WTC11 (cell line): Measurements from ENCODE around the gene ZNF627. TPM values are rescaled to one million over a fixed set of nuclear protein-coding genes. Genes with fewer than 3 reads are reported as not detected.

Source experiments
- ATAC-seq: fragments of 200-7000 bp; cut with Tn5 transposase; 2 replicates; pipeline ENCODE4 v1.10.0; 2021; ENCODE audit warnings: mild to moderate bottlenecking, moderate library complexity
- CTCF ChIA-PET: fragments of 300-600 bp; sonication (Branson Sonifier 250); formaldehyde crosslinking; loops from one replicate; lab custom pipeline; 2021; ENCODE audit warnings: antibody characterized with exemption; lab: Charles Lee
- POLR2A ChIA-PET: fragments of 350-600 bp; sonication (Branson Sonifier 250); formaldehyde crosslinking; loops from one replicate; lab custom pipeline; 2021; ENCODE audit warnings: antibody characterized with exemption; lab: Charles Lee
- DNase-seq: peaks from one replicate; pipeline ENCODE4 v3.0.0; 2021; ENCODE audit warnings: low spot score
- H3K27ac Mint-ChIP-seq: 2 replicates; pipeline ENCODE4 v1.8.0; 2021; ENCODE audit warnings: mixed read lengths
- H3K27me3 Mint-ChIP-seq: 2 replicates; pipeline ENCODE4 v1.8.0; 2021; ENCODE audit warnings: low read depth, mild to moderate bottlenecking, moderate library complexity, mixed read lengths
- H3K36me3 Mint-ChIP-seq: 2 replicates; pipeline ENCODE4 v1.8.0; 2021; ENCODE audit warnings: mixed read lengths
- H3K4me1 Mint-ChIP-seq: 2 replicates; pipeline ENCODE4 v1.8.0; 2022; ENCODE audit warnings: mixed read lengths
- H3K4me3 Mint-ChIP-seq: 2 replicates; pipeline ENCODE4 v1.8.0; 2021; ENCODE audit warnings: mild to moderate bottlenecking, moderate library complexity, mixed read lengths
- H3K9me3 Mint-ChIP-seq: 2 replicates; pipeline ENCODE4 v1.8.0; 2021; ENCODE audit warnings: mixed read lengths
- ETV6 ChIP-seq: sonication (generic); formaldehyde crosslinking; IDR thresholded peaks from 2 replicates; pipeline ENCODE4 v1.8.1; 2022; ENCODE audit warnings: mild to moderate bottlenecking, missing genetic modification reagents
- FOXJ3 ChIP-seq: sonication (generic); formaldehyde crosslinking; IDR thresholded peaks from 2 replicates; pipeline ENCODE4 v1.9.0; 2021; ENCODE audit warnings: missing genetic modification reagents, mild to moderate bottlenecking, borderline replicate concordance
- FOXP1 ChIP-seq: sonication (generic); formaldehyde crosslinking; IDR thresholded peaks from 2 replicates; pipeline ENCODE4 v1.8.0; 2022; ENCODE audit warnings: missing genetic modification reagents, mild to moderate bottlenecking, moderate library complexity, borderline replicate concordance
- GABPB1 ChIP-seq: sonication (generic); formaldehyde crosslinking; IDR thresholded peaks from 2 replicates; pipeline ENCODE4 v1.8.1; 2023; ENCODE audit warnings: mild to moderate bottlenecking, missing genetic modification reagents
- GRHL2 ChIP-seq: fragments of 250-450 bp; sonication (Bioruptor Pico); IDR thresholded peaks from 2 replicates; pipeline ENCODE4 v1.8.0; 2022; ENCODE audit warnings: mild to moderate bottlenecking, moderate library complexity; ENCODE audit not compliant: insufficient replicate concordance, severe bottlenecking
- GTF2I ChIP-seq: fragments of 250-450 bp; sonication (Bioruptor Pico); conservative IDR thresholded peaks from 2 replicates; pipeline ENCODE4 v1.4.0; 2021; ENCODE audit warnings: mild to moderate bottlenecking
- IRF2 ChIP-seq: sonication (generic); formaldehyde crosslinking; IDR thresholded peaks from 2 replicates; pipeline ENCODE4 v1.8.0; 2022; ENCODE audit warnings: low read depth, missing genetic modification reagents, borderline replicate concordance
- KAT7 ChIP-seq: sonication (generic); formaldehyde crosslinking; IDR thresholded peaks from 2 replicates; pipeline ENCODE4 v1.8.1; 2023; ENCODE audit warnings: missing genetic modification reagents, mild to moderate bottlenecking, borderline replicate concordance
- NFE2L1 ChIP-seq: sonication (generic); formaldehyde crosslinking; IDR thresholded peaks from 2 replicates; pipeline ENCODE4 v1.8.1; 2023; ENCODE audit warnings: missing genetic modification reagents
- NR2C2 ChIP-seq: sonication (generic); formaldehyde crosslinking; IDR thresholded peaks from 2 replicates; pipeline ENCODE4 v1.8.0; 2022; ENCODE audit warnings: mild to moderate bottlenecking, missing genetic modification reagents
- NR3C1 ChIP-seq: sonication (generic); formaldehyde crosslinking; conservative IDR thresholded peaks from 2 replicates; pipeline ENCODE4 v1.8.1; 2023; ENCODE audit warnings: low read depth, mild to moderate bottlenecking, missing genetic modification reagents
- RORB ChIP-seq: fragments of 250-450 bp; sonication (Bioruptor Pico); IDR thresholded peaks from 2 replicates; pipeline ENCODE4 v1.9.0; 2021; ENCODE audit warnings: mild to moderate bottlenecking
- SMAD3 ChIP-seq: sonication (generic); formaldehyde crosslinking; IDR thresholded peaks from 2 replicates; pipeline ENCODE4 v1.8.0; 2022; ENCODE audit warnings: missing genetic modification reagents, mild to moderate bottlenecking, borderline replicate concordance
- TEAD4 ChIP-seq: sonication (generic); formaldehyde crosslinking; IDR thresholded peaks from 2 replicates; pipeline ENCODE4 v1.8.0; 2022; ENCODE audit warnings: mild to moderate bottlenecking, missing genetic modification reagents
- ZNF396 ChIP-seq: fragments of 250-450 bp; sonication (Bioruptor Pico); IDR thresholded peaks from 2 replicates; pipeline ENCODE4 v1.8.0; 2021; ENCODE audit warnings: mild to moderate bottlenecking, moderate library complexity, borderline replicate concordance
- ZNF416 ChIP-seq: fragments of 250-450 bp; sonication (Bioruptor Pico); IDR thresholded peaks from 2 replicates; pipeline ENCODE4 v1.9.0; 2021; ENCODE audit warnings: mild to moderate bottlenecking, inconsistent platforms
- total RNA-seq: library from RNA; stranded (reverse); gene quantifications from 3 replicates; pipeline ENCODE4 v1.2.3, GENCODE V29; 2021
- TF ChIP-seq, protein P1 (sequence below): sonication (generic); formaldehyde crosslinking; conservative IDR thresholded peaks from 2 replicates; pipeline ENCODE4 v1.8.1; 2023; ENCODE audit warnings: mild to moderate bottlenecking, low read depth, missing genetic modification reagents, moderate library complexity
- TF ChIP-seq, protein P2 (sequence below): sonication (generic); formaldehyde crosslinking; IDR thresholded peaks from 2 replicates; pipeline ENCODE4 v1.8.0; 2022; ENCODE audit warnings: mild to moderate bottlenecking, missing genetic modification reagents
- TF ChIP-seq, protein P3 (sequence below): sonication (generic); formaldehyde crosslinking; IDR thresholded peaks from 2 replicates; pipeline ENCODE4 v1.8.0; 2023; ENCODE audit warnings: mild to moderate bottlenecking, missing genetic modification reagents
- TF ChIP-seq, protein P4 (sequence below): sonication (generic); formaldehyde crosslinking; IDR thresholded peaks from 2 replicates; pipeline ENCODE4 v1.8.1; 2022; ENCODE audit warnings: missing genetic modification reagents, borderline replicate concordance

The ZNF627 gene
- total RNA-seq, 1 experiment from 2014 or later, result 12.6 TPM

DNA sequence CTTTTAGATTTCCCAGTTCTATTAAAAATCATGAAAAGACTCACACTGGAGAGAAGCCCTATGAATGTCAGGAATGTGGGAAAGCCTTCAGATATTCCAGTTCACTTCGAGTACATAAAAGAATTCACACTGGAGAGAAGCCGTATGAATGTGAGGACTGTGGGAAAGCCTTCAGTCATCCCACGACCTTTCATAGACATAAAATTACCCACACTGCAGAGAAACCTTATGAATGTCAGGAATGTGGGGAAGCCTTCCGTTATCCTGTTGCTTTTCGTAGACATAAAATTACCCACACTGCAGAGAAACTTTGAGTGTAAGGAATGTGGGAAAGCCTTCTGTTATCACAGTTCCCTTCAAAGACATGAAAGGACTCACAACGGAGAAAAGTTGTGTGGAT lies 55.2 kb downstream of the ZNF627 start:
- no peak overlapping the region for H3K4me3 Mint-ChIP-seq
- no peak overlapping the region for H3K27ac Mint-ChIP-seq
- ATAC-seq (no peak), DNase-seq (no peak)
- H3K27me3 Mint-ChIP-seq, result no peaks in the 10 kb centered on the region
- peaks cover 70% of the 10 kb centered on the region for H3K36me3 Mint-ChIP-seq
- no peaks in the 10 kb centered on the region for H3K4me1 Mint-ChIP-seq
- ChIA-PET POLR2A (no interaction called here), CTCF (no interaction called here)
- H3K9me3 Mint-ChIP-seq, result peaks cover 32% of the 10 kb centered on the region
- TF ChIP-seq GTF2I (CRISPR knock-in tag), result 0 out of 2 replicates have a peak, but pooled peaks have one; percentile 6
- TF ChIP-seq, protein P1, sequence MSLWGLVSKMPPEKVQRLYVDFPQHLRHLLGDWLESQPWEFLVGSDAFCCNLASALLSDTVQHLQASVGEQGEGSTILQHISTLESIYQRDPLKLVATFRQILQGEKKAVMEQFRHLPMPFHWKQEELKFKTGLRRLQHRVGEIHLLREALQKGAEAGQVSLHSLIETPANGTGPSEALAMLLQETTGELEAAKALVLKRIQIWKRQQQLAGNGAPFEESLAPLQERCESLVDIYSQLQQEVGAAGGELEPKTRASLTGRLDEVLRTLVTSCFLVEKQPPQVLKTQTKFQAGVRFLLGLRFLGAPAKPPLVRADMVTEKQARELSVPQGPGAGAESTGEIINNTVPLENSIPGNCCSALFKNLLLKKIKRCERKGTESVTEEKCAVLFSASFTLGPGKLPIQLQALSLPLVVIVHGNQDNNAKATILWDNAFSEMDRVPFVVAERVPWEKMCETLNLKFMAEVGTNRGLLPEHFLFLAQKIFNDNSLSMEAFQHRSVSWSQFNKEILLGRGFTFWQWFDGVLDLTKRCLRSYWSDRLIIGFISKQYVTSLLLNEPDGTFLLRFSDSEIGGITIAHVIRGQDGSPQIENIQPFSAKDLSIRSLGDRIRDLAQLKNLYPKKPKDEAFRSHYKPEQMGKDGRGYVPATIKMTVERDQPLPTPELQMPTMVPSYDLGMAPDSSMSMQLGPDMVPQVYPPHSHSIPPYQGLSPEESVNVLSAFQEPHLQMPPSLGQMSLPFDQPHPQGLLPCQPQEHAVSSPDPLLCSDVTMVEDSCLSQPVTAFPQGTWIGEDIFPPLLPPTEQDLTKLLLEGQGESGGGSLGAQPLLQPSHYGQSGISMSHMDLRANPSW (CRISPR knock-in tag), result no peak

DNA sequence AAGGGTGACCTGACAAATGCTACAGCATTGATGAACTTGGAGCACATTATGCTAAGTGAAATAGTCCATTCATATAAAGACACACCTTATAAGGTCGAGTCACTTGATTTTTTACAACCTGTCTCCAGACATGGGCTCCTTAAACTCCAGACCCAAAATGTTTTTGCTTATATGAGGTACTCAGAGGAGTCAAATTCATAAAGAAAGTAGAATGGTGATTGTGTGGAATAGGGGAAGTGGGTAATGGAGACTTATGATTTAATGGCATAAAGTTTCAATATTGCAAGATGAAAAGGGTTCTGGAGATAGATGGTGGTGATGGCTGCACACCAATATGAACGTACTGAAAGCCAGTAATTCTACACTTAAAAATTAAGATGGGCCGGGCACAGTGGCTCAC lies 59.3 kb downstream of the ZNF627 start:
- no peaks in the 10 kb centered on the region for H3K4me1 Mint-ChIP-seq
- no peaks in the 10 kb centered on the region for H3K27me3 Mint-ChIP-seq
- ATAC-seq, result no peak
- CTCF ChIA-PET, result no interaction called here
- TF ChIP-seq, protein P2, sequence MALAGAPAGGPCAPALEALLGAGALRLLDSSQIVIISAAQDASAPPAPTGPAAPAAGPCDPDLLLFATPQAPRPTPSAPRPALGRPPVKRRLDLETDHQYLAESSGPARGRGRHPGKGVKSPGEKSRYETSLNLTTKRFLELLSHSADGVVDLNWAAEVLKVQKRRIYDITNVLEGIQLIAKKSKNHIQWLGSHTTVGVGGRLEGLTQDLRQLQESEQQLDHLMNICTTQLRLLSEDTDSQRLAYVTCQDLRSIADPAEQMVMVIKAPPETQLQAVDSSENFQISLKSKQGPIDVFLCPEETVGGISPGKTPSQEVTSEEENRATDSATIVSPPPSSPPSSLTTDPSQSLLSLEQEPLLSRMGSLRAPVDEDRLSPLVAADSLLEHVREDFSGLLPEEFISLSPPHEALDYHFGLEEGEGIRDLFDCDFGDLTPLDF (CRISPR knock-in tag), result no peak
- TF ChIP-seq TEAD4 (CRISPR knock-in tag) (no peak), IRF2 (no peak), RORB (CRISPR knock-in tag) (no peak), GRHL2 (no peak), ETV6 (CRISPR knock-in tag) (no peak)
- no peak overlapping the region for H3K27ac Mint-ChIP-seq
- no peak overlapping the region for H3K4me3 Mint-ChIP-seq
- peaks cover 22% of the 10 kb centered on the region for H3K9me3 Mint-ChIP-seq
- DNase-seq, result no peak
- POLR2A ChIA-PET, result no interaction called here
- peaks cover 41% of the 10 kb centered on the region for H3K36me3 Mint-ChIP-seq

DNA sequence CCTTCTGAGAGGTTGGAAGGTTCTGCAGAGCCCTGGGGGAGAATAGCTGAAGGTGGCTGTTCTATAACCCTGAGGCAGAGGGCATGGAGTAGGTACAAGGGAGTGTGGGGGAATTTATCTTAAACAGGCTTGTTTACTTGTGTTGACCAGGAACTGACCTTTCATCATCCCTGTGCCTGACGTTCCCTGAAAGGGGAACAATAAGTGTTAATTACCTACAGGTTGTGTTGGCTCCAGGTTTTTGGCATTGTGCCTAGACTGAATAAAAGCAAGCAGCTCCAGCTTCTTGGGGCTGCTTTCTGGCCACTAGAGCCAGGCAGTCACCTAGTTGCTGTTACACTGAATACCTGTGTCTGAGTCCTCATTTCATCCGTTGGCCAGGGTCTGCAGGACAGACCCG lies 60.0 kb downstream of the ZNF627 start:
- TF ChIP-seq SMAD3 (CRISPR knock-in tag) (no peak), KAT7 (CRISPR knock-in tag) (no peak), RORB (CRISPR knock-in tag) (no peak), FOXP1 (CRISPR knock-in tag) (no peak), NR3C1 (CRISPR knock-in tag) (no peak), ZNF396 (CRISPR knock-in tag) (no peak), ZNF416 (CRISPR knock-in tag) (no peak), NFE2L1 (CRISPR knock-in tag) (no peak), NR2C2 (no peak), FOXJ3 (CRISPR knock-in tag) (no peak), GABPB1 (CRISPR knock-in tag) (no peak)
- TF ChIP-seq, protein P3, sequence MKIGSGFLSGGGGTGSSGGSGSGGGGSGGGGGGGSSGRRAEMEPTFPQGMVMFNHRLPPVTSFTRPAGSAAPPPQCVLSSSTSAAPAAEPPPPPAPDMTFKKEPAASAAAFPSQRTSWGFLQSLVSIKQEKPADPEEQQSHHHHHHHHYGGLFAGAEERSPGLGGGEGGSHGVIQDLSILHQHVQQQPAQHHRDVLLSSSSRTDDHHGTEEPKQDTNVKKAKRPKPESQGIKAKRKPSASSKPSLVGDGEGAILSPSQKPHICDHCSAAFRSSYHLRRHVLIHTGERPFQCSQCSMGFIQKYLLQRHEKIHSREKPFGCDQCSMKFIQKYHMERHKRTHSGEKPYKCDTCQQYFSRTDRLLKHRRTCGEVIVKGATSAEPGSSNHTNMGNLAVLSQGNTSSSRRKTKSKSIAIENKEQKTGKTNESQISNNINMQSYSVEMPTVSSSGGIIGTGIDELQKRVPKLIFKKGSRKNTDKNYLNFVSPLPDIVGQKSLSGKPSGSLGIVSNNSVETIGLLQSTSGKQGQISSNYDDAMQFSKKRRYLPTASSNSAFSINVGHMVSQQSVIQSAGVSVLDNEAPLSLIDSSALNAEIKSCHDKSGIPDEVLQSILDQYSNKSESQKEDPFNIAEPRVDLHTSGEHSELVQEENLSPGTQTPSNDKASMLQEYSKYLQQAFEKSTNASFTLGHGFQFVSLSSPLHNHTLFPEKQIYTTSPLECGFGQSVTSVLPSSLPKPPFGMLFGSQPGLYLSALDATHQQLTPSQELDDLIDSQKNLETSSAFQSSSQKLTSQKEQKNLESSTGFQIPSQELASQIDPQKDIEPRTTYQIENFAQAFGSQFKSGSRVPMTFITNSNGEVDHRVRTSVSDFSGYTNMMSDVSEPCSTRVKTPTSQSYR (CRISPR knock-in tag), result no peak
- TF ChIP-seq, protein P1 (CRISPR knock-in tag), result no peak
- TF ChIP-seq, protein P4, sequence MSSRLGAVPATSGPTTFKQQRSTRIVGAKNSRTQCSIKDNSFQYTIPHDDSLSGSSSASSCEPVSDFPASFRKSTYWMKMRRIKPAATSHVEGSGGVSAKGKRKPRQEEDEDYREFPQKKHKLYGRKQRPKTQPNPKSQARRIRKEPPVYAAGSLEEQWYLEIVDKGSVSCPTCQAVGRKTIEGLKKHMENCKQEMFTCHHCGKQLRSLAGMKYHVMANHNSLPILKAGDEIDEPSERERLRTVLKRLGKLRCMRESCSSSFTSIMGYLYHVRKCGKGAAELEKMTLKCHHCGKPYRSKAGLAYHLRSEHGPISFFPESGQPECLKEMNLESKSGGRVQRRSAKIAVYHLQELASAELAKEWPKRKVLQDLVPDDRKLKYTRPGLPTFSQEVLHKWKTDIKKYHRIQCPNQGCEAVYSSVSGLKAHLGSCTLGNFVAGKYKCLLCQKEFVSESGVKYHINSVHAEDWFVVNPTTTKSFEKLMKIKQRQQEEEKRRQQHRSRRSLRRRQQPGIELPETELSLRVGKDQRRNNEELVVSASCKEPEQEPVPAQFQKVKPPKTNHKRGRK (CRISPR knock-in tag), result no peak
- POLR2A ChIA-PET, result no interaction called here
- no peak overlapping the region for H3K27ac Mint-ChIP-seq
- H3K9me3 Mint-ChIP-seq, result peaks cover 14% of the 10 kb centered on the region
- 0 out of 2 replicates have a peak, but pooled peaks cover under 1% of the 10 kb centered on the region for H3K4me1 Mint-ChIP-seq
- DNase-seq, result no peak
- H3K36me3 Mint-ChIP-seq, result peaks cover 33% of the 10 kb centered on the region
- no peak overlapping the region for H3K4me3 Mint-ChIP-seq
- H3K27me3 Mint-ChIP-seq, result no peaks in the 10 kb centered on the region
- CTCF ChIA-PET, result no interaction called here
- ATAC-seq, result no peak
